OCI-LY7 (cell line): Measurements from ENCODE around the gene FTO. TPM values are rescaled to one million over a fixed set of nuclear protein-coding genes. Genes with fewer than 3 reads are reported as not detected.

Source experiments
- BruUV-seq: library from RNA; stranded (reverse); fragments of 400-500 nt; replicated peaks from 2 replicates; lab custom pipeline; 2021; lab: Mats Ljungman, UMichigan
- CTCF ChIA-PET: fragments of 300-600 bp; sonication (Branson Sonifier 250); formaldehyde crosslinking; loops from one replicate; lab custom pipeline; 2022; ENCODE audit warnings: antibody characterized with exemption; ENCODE audit not compliant: unreplicated experiment; lab: Charles Lee
- POLR2A ChIA-PET: fragments of 300-600 bp; sonication (Branson Sonifier 250); formaldehyde crosslinking; loops from one replicate; lab custom pipeline; 2022; ENCODE audit warnings: antibody characterized with exemption; lab: Charles Lee
- DNase-seq: peaks from one replicate; pipeline ENCODE4 v3.0.0-alpha.2; 2015; ENCODE audit warnings: low spot score
- H2AFZ ChIP-seq: fragments of 200-600 bp; sonication (generic), shearing (Covaris generic); 2 replicates; pipeline ENCODE4 v1.6.1; 2014; ENCODE audit warnings: mild to moderate bottlenecking, antibody characterized with exemption, low read length, moderate library complexity
- H3K27ac ChIP-seq: fragments of 200-600 bp; sonication (generic); 2 replicates; pipeline ENCODE4 v1.5.1; 2014; ENCODE audit warnings: mixed run types, low read depth, mild to moderate bottlenecking, moderate library complexity, low read length, inconsistent platforms; ENCODE audit not compliant: poor library complexity, severe bottlenecking
- H3K36me3 ChIP-seq: fragments of 200-600 bp; sonication (generic); 2 replicates; pipeline ENCODE4 v1.6.1; 2014; ENCODE audit warnings: mild to moderate bottlenecking, antibody characterized with exemption, low read length, moderate library complexity, mixed read lengths; ENCODE audit not compliant: insufficient read depth
- H3K4me1 ChIP-seq: fragments of 200-600 bp; sonication (generic); 2 replicates; pipeline ENCODE4 v1.5.1; 2014; ENCODE audit warnings: mild to moderate bottlenecking, low read length; ENCODE audit not compliant: insufficient read depth, poor library complexity, severe bottlenecking
- H3K4me2 ChIP-seq: fragments of 200-600 bp; sonication (generic); 2 replicates; pipeline ENCODE4 v1.6.1; 2014; ENCODE audit warnings: mild to moderate bottlenecking, low read length
- H3K4me3 ChIP-seq: fragments of 200-600 bp; sonication (generic); 2 replicates; pipeline ENCODE4 v1.5.1; 2014; ENCODE audit warnings: mild to moderate bottlenecking, low read depth, low read length; ENCODE audit not compliant: poor library complexity, severe bottlenecking
- H3K79me2 ChIP-seq: fragments of 200-600 bp; sonication (generic); 2 replicates; pipeline ENCODE4 v1.6.1; 2016; ENCODE audit warnings: low read depth, mild to moderate bottlenecking, low read length, moderate library complexity, mixed read lengths; ENCODE audit not compliant: insufficient read depth
- H3K9me2 ChIP-seq: fragments of 200-600 bp; sonication (generic); 2 replicates; pipeline ENCODE4 v1.6.1; 2016; ENCODE audit warnings: mild to moderate bottlenecking, low read length, mixed read lengths; ENCODE audit not compliant: insufficient read depth
- H3K9me3 ChIP-seq: fragments of 200-600 bp; sonication (generic); 2 replicates; pipeline ENCODE4 v1.6.1; 2014; ENCODE audit warnings: mild to moderate bottlenecking, mixed run types, low read length, mixed read lengths
- H4K20me1 ChIP-seq: fragments of 200-600 bp; sonication (generic); 2 replicates; pipeline ENCODE4 v1.6.1; 2014; ENCODE audit warnings: mild to moderate bottlenecking, antibody characterized with exemption, low read length, moderate library complexity, mixed read lengths; ENCODE audit not compliant: insufficient read depth
- CTCF ChIP-seq: fragments of 200-600 bp; sonication (generic); conservative IDR thresholded peaks from 2 replicates; pipeline ENCODE4 v1.5.1; 2014; ENCODE audit warnings: mild to moderate bottlenecking, antibody characterized with exemption, low read length, moderate library complexity, mixed read lengths
- EZH2phosphoT487 ChIP-seq: fragments of 200-600 bp; sonication (generic); IDR thresholded peaks from 2 replicates; pipeline ENCODE4 v1.6.1; 2018; ENCODE audit warnings: low read depth, borderline replicate concordance, mild to moderate bottlenecking, mixed run types, antibody characterized with exemption, low read length, moderate library complexity, mixed read lengths
- intact Hi-C: fragments of 100-400 bp; cut with micrococcal nuclease; formaldehyde crosslinking; loops from one replicate; pipeline ENCODE4 v1.10.0; 2022; ENCODE audit not compliant: unreplicated experiment
- total RNA-seq, 2 experiments: library from RNA; depleted of rRNA in 1 of 2; stranded (reverse); fragments of >200 nt in 1 of 2; shearing (Covaris generic) in 1 of 2; gene quantifications; 2 replicates each; pipeline ENCODE4 v1.2.3, GENCODE V29; 2014 to 2022

FTO gene
- total RNA-seq, 2 experiments from 2014 or later, result 57.1 to 68.0 TPM

GRCh38 chr16:53998024-53998810 is 294.3 kb downstream of the FTO start:
- no peak for DNase-seq
- TF ChIP-seq CTCF, result no peak
- no peak for TF ChIP-seq EZH2phosphoT487
- Histone ChIP-seq H3K9me2 (no peaks in the 10 kb centered on the region), H3K27ac (no peak overlapping the region), H4K20me1 (no peaks in the 10 kb centered on the region), H2AFZ (no peak overlapping the region), H3K4me2 (no peak overlapping the region), H3K4me3 (no peak overlapping the region), H3K9me3 (no peaks in the 10 kb centered on the region), H3K36me3 (no peaks in the 10 kb centered on the region), H3K79me2 (no peaks in the 10 kb centered on the region), H3K4me1 (no peaks in the 10 kb centered on the region)
- CTCF ChIA-PET, result no interaction called here
- POLR2A ChIA-PET, result no interaction called here
- intact Hi-C loops, result no loop called here
- no TSS peak for BruUV-seq

- POLR2A ChIA-PET, result no interaction called here
- no peaks in the 10 kb centered on the region for H3K9me2 ChIP-seq
- no peaks in the 10 kb centered on the region for H4K20me1 ChIP-seq
- H3K4me1 ChIP-seq, result no peaks in the 10 kb centered on the region
- CTCF ChIA-PET, result no interaction called here
- H3K79me2 ChIP-seq, result no peaks in the 10 kb centered on the region
- H2AFZ ChIP-seq, result no peak overlapping the region
- intact Hi-C loops, result no loop called here
- TF ChIP-seq EZH2phosphoT487 (no peak), CTCF (no peak)
- H3K36me3 ChIP-seq, result no peaks in the 10 kb centered on the region
- H3K9me3 ChIP-seq, result no peaks in the 10 kb centered on the region
- H3K4me2 ChIP-seq, result no peak overlapping the region
- no peak overlapping the region for H3K27ac ChIP-seq
- no TSS peak for BruUV-seq
- no peak for DNase-seq
- H3K4me3 ChIP-seq, result no peak overlapping the region
Observed at GRCh38 chr16:53998966-53999522, 295.1 kb downstream of the FTO start.

GRCh38 chr16:53999841-54000240 is 295.9 kb downstream of the FTO start:
- POLR2A ChIA-PET, result interaction anchor here (0.5 kb wide), 1 partner anchor 73 kb away, joined by 3 read pairs; no protein-coding TSS in a partner anchor
- Histone ChIP-seq H3K4me1 (no peaks in the 10 kb centered on the region), H2AFZ (no peak overlapping the region), H3K9me2 (no peaks in the 10 kb centered on the region), H3K27ac (no peak overlapping the region), H3K9me3 (no peaks in the 10 kb centered on the region), H3K4me2 (no peak overlapping the region), H3K4me3 (no peak overlapping the region), H4K20me1 (no peaks in the 10 kb centered on the region), H3K79me2 (no peaks in the 10 kb centered on the region), H3K36me3 (no peaks in the 10 kb centered on the region)
- TF ChIP-seq CTCF, result no peak
- TF ChIP-seq EZH2phosphoT487, result no peak
- CTCF ChIA-PET, result no interaction called here
- no TSS peak for BruUV-seq
- no peak for DNase-seq
- intact Hi-C loops, result no loop called here
